ENCODE results near the gene CNIH4.

DNA sequence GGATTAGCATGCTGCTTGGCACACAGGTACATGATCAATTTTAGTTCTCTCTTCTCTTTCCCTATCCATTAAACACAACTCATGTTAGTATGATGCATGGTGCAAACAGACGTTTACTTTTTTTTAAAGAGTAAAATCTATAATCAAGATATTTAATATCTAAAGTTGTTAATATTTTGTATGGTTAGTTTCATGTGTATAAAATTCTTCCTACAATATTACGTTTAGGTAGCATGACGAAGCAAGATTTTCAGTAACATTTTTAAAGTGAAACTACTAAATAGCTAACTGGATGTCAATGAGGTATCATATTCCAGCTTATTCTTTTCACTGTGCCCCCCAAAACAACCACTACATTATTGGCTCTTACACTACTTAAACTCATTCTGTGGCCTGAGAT lies 36.6 kb downstream of the CNIH4 start:
- no peak for TF ChIP-seq POLR2AphosphoS5 (IDR thresholded peaks at IDR 0.05)
- TF ChIP-seq, protein P1, sequence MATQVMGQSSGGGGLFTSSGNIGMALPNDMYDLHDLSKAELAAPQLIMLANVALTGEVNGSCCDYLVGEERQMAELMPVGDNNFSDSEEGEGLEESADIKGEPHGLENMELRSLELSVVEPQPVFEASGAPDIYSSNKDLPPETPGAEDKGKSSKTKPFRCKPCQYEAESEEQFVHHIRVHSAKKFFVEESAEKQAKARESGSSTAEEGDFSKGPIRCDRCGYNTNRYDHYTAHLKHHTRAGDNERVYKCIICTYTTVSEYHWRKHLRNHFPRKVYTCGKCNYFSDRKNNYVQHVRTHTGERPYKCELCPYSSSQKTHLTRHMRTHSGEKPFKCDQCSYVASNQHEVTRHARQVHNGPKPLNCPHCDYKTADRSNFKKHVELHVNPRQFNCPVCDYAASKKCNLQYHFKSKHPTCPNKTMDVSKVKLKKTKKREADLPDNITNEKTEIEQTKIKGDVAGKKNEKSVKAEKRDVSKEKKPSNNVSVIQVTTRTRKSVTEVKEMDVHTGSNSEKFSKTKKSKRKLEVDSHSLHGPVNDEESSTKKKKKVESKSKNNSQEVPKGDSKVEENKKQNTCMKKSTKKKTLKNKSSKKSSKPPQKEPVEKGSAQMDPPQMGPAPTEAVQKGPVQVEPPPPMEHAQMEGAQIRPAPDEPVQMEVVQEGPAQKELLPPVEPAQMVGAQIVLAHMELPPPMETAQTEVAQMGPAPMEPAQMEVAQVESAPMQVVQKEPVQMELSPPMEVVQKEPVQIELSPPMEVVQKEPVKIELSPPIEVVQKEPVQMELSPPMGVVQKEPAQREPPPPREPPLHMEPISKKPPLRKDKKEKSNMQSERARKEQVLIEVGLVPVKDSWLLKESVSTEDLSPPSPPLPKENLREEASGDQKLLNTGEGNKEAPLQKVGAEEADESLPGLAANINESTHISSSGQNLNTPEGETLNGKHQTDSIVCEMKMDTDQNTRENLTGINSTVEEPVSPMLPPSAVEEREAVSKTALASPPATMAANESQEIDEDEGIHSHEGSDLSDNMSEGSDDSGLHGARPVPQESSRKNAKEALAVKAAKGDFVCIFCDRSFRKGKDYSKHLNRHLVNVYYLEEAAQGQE (IDR thresholded peaks at IDR 0.05; ENCODE audit: borderline replicate concordance) = no peak
- TF ChIP-seq, protein P2, sequence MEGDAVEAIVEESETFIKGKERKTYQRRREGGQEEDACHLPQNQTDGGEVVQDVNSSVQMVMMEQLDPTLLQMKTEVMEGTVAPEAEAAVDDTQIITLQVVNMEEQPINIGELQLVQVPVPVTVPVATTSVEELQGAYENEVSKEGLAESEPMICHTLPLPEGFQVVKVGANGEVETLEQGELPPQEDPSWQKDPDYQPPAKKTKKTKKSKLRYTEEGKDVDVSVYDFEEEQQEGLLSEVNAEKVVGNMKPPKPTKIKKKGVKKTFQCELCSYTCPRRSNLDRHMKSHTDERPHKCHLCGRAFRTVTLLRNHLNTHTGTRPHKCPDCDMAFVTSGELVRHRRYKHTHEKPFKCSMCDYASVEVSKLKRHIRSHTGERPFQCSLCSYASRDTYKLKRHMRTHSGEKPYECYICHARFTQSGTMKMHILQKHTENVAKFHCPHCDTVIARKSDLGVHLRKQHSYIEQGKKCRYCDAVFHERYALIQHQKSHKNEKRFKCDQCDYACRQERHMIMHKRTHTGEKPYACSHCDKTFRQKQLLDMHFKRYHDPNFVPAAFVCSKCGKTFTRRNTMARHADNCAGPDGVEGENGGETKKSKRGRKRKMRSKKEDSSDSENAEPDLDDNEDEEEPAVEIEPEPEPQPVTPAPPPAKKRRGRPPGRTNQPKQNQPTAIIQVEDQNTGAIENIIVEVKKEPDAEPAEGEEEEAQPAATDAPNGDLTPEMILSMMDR (IDR thresholded peaks at IDR 0.05; ENCODE audit: poor library complexity, severe bottlenecking) = no peak
- TF ChIP-seq MXI1 (conservative IDR thresholded peaks at IDR 0.05; ENCODE audit: poor library complexity, severe bottlenecking) = no peak
- no peak for TF ChIP-seq EZH2 (IDR thresholded peaks at IDR 0.05; ENCODE audit: borderline replicate concordance, insufficient read depth, low read length, poor library complexity, severe bottlenecking)
- no peak for TF ChIP-seq RAD21 (conservative IDR thresholded peaks at IDR 0.05)
